ENCODE results near the gene SCYGR8.
"Not testable (repeated sequence)": the region's sequence is repeated elsewhere in the genome, so short reads cannot be mapped to it uniquely, and the experiment has no call there.

SCYGR8 gene, protein sequence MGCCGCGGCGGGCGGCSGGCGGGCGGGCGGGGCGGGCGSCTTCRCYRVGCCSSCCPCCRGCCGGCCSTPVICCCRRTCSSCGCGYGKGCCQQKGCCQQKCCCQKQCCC

DNA sequence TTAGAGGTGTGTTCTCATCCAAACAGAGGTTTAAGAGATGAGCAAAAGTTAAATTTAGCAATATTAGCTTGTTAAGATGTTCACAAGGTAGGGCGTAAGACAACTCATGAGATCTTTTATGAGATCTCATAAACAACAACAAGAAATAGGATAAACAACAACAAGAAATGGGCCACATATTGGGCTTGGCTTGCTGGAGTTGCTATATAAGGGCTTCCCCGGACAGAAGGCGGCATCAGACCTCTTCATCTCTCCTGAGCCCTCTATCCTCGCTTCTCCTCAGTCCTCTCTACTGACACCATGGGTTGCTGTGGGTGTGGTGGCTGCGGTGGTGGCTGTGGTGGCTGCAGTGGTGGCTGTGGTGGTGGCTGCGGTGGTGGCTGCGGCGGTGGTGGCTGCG lies at the start of gene SCYGR8:
Gene SCYGR8, plus strand, starts transcription at position 301 of the 400 bp plus-strand sequence. Its CDS starts 0 bp downstream, at position 301.
- DNase-seq: no peak

DNA sequence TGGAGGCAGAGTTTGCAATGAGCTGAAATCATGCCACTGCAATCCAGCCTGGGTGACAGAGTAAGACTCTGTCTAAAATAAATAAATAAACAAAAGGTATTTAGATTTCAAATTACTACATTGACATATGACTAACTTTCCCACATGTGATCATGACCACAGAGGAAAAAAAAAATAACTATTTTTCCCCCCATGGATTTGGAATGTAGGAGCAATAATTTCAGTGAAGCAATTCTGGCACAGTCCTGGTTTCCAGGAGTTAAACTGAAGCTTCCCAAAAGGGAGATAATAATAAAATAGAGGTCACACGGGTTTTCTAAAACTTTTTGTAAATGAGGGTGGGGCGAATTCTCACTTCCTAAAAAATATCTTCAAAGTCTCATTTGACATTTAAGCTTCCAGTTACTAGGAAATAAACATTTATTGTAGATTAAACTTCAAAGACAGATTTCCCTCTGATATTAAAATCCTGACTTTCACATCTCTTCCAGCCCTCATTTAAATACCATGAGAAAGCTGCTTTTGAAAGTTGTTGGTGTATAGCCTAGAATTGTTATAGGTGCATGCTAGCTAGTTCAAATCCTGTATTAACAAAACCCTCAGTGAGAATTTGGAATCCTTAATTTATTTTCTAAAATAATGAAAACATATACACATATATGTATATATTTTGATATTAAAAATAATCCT lies 48.6 kb upstream of the SCYGR8 start:
- DNase-seq: no peak

DNA sequence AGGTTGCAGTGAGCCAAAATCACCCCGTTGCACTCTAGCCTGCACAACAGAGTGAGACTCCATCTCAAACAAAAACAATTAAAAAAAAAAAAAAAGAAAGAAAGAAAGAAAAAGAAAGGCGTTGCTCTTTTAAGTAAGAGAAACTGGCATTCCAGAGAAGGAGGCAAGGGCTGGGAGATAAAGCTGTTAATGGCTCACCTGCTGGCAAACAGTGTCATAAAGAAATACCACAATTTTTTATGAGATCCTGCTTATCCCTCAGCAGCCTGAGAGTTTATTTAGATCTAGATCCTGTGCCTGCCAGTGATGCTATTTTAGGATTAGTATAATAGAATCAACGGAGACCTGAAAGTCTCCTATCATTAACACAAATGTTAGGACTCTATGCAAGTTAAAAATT lies 44.1 kb upstream of the SCYGR8 start:
- no peak for DNase-seq

DNA sequence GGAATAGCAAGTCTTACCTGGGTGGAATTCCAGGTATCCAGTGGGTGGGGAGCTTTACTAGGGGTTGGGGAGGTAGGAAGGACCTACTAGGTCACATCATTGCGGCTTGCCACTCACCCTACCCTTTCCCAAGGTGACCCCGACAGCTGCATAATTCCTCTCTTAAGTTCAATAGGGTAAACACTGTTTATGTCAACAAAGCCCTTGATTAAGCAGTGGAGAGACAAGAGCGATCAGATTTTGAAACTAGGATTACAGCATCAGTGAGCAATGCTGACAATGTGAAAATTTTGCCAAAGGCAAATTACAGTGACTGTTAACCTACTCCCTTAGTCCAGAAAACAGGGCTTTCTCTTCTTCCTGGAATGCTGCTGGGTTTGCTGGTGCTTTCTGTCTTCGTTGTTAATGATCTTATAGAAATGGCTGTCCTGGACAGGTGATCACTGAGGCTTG lies 42.4 kb upstream of the SCYGR8 start:
- no peak for DNase-seq

DNA sequence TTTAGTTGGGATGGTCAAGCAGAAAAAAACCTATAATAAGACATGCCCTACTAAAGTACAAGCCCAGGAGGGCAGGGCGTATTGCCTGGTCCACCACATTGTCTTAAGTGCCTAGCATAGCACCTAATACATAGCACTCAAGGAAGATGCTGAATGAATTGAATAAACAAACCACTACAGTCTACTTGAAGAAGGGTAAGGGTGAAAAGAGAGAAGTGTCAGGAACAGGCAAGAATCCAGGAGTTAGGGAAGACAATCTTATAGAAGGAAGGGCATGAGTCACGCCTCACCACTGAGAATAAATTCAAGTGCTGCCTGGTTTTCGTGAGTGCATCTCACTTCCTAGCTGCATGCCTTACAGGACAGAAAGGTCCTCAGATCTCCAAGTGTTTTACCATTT lies 41.7 kb upstream of the SCYGR8 start:
- DNase-seq: no peak

DNA sequence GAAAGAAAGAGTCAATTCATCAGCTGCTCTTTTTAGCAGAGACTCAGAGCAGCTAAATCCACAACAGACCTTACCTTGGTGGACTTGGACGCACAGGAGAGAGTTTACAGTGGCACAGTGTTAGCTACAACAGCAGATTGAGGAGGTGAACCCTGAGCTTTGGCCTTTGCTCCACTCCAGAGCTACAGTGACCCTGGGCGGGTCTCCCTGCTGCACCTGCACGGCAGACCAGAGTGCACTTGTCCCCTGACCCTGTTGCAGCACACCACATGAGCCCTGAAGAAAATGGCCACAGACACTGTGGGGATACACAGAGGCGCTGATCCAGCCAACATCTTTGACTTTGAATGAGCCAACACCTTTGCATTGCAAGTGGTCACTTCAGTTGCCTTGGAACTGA lies 38.8 kb upstream of the SCYGR8 start:
- no peak for DNase-seq

DNA sequence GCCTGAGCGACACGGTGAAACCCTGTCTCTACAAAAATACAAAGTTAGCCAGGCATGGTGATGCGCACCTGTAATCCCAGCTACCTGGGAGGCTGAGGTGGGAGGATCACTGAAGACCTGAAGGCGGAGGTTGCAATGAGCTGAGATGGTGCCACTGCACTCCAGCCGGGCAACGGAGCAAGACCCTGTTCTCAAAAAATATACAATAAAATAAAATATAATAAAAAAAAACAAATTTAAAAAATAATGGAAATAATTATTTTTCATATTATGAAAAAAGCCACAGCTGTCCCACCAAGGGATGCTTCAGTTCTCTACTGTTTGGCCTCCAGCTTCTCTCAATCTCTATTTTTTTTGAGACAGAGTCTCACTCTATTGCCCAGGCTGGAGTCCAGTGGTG lies 38.3 kb upstream of the SCYGR8 start:
- DNase-seq: no peak

DNA sequence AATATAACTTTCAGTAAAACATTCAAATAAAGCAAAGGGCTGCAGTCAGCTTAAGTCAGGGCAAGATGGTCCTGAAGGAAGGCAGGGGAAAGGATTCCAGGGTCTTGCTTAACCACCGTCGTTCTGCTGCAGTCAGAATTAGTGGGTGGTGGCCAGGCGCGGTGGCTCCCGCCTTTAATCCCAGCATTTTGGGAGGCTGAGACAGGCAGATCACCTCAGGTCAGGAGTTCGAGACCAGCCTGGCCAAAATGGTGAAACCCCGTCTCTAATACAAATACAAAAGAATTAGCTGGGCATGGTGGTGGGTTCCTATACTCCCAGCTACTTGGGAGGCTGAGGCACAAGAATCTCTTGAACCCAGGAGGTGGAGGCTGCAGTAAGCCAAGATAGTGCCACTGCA lies 34.7 kb upstream of the SCYGR8 start:
- DNase-seq: no peak

DNA sequence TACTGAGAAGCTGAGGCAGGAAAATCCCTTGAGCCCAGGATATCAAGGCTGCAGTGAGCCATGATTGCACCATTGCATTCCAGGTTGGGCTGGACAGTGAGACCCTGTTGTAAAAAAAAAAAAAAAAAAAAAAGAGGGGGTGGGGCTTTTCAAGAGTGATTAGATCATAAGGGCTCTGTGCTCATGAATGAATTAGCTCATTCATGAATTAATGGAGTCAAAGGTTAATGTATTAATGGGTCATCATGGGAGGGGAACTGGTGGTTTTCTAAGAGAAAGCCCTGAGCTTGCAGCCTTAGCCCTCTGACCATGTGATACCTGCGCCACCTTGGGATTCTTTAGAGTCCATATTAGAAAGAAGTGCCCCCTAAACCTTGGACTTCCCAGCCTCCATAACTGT lies 32.4 kb upstream of the SCYGR8 start:
- DNase-seq: no peak

DNA sequence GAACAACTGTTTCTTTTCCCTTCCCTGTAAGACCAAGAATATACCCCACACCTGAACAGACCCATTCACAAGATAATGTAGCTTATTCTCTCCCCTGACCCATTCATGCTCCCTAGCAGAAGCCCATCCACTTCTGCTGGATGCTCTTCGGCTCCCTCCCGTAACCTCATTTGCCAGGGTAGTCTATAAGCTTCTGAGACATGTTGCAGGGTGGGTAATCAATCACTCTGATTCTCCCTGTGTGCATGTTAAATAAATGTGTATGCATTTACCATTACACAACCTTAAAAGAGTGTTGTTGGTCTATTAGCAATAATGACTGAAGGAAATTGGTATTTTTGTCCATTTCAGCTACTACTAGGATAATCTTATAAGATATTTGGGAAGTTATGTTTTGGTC lies 29.2 kb upstream of the SCYGR8 start:
- no peak for DNase-seq

DNA sequence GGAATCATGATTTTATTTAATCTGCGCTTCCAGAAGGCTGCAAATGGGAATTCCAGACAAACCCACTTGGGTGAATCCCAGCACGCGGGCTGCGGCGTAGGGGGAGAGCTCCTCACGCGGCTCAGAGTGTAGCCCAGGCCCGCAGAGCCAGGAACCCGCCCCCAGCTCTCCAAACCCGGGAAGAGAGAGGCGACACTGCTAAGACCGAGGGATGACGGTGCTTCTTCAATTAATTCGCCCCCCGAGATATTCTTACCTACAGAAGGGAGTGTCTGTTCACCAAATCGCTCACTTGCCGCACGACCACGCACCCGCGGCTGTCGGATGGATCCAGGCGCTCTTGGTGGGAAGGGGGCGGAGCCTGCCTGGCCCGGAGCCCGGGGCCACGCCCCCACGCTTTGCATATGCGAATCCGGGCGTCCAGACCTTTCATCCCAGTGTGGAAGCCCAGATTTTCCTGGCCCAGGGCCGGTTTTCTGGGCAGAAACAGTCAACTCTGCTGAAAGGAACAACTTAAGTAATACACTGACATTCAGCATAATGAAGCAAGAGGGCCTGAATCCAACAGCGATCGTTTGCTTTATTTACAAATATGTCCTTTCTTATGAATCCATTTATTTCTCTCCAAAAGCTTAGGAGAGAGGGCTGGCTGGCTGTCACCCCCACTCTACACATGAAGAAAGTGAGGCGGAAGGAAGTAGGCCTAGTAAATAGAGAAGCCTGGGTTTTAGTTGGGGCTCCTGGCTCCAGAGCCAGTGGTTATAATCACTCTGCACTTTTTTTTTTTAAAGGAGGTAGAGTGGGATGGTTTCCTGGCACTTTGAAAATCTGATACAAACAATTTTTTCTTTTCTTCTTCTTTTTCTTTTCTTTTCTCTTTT lies 27.8 kb upstream of the SCYGR8 start, which contains the start of gene SLC19A3:
Gene SLC19A3, minus strand, starts transcription at position 342 of the 881 bp plus-strand sequence. CDS start 15,710 bp downstream, outside the sequence.
- DNase-seq: no peak

DNA sequence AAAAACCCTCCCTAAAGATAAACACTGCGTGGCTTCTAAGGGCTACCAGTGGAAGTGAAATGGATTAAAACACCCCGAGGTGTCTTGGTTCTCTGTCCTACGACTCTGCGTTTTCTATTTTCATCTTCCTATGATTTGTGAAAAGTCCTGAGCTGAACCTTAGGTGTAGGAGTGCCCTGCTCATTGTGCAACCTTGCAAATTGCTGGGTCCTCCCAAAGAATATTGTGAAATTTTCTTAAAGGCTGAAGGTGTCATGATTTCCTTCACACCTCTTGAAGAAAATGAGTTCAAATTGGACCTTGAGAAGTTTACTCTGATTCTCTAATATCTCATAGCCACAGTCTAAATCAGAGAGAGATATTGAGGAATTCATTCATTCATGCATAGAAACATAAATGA lies 26.1 kb upstream of the SCYGR8 start:
- DNase-seq: no peak

DNA sequence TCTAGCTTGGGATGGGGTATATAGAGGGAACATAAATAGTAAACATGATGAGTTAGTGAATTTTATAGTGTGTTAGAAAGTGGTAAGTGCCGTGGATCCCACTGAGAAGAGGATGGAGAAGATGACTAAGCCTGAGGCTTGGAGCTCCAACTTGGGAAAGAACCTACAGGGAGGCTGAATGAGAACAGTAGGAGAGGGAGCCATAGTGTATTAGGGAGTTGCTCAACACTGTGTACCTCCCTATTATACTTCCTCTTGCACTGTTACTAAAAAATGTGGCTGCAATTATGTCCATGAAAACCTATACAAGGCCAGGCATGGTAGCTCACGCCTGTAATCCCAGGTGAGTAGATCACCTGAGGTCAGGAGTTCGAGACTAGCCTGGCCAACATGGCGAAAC lies 25.0 kb upstream of the SCYGR8 start:
- DNase-seq: no peak

DNA sequence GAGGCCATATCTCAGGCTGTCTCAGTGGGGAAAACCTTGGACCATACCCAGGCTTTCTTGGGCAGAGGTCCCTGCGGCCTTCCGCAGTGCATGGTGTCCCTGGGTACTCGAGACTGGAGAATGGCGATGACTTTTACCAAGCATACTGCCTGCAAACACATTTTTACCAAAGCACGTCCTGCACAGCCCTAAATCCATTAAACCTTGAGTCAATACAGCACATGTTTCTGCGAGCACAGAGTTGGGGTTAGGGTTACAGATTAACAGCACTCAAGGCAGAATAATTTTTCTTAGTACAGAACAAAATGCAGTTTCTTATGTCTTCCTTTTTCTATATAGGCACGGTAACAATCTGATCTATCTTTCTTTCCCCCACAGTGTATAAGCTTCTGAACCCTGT lies 22.9 kb upstream of the SCYGR8 start:
- not testable (repeated sequence) for DNase-seq

DNA sequence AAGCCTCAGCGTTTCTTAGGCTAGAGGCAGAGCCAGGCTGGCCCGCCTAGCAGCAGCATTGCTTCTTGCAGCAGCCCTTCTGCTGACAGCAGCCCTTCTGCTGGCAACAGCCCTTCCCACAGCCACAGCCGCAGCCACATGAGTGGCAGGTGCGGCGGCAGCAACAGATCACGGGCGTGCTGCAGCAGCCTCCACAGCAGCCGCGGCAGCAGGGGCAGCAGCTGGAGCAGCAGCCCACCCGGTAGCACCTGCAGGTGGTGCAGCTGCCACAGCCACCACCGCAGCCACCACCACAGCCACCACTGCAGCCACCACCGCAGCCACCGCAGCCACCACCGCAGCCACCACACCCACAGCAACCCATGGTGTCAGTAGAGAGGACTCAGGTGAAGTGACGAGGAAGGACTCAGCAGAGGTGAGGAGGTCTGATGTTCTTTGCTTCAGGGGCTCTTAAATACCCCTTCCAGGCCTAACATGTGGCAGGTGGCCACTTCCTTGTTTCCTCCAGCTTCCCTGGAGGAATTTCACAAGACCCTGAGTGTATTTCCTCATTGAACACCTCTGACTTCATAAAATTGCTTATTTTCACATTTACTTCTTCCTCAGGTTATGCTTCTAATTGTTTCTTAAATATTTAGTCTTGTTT lies 21.2 kb upstream of the SCYGR8 start, which contains the start of gene SCYGR6:
Gene SCYGR6, minus strand, starts transcription at position 364 of the 646 bp plus-strand sequence. Its CDS starts 0 bp downstream, at position 364.
- no peak for DNase-seq

DNA sequence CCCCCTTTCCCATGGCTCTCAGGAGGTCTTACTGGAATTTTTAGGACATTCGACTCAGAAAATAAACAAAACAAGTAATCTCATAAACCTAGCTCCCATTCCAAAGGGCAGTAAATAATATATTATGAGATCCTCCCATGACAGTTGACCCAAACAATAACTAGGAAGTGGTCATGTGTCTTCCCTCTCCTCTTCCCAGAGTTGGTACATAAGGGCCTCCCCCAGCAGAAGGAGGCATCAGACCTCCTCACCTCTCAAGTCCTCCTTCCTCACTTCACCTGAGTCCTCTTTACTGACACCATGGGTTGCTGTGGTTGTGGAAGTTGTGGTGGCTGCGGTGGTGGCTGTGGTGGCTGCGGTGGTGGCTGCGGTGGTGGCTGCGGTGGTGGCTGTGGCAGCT lies 17.7 kb upstream of the SCYGR8 start, which contains the start of gene SCYGR7:
Gene SCYGR7, plus strand, starts transcription at position 301 of the 400 bp plus-strand sequence. Its CDS starts 0 bp downstream, at position 301.
- no peak for DNase-seq

DNA sequence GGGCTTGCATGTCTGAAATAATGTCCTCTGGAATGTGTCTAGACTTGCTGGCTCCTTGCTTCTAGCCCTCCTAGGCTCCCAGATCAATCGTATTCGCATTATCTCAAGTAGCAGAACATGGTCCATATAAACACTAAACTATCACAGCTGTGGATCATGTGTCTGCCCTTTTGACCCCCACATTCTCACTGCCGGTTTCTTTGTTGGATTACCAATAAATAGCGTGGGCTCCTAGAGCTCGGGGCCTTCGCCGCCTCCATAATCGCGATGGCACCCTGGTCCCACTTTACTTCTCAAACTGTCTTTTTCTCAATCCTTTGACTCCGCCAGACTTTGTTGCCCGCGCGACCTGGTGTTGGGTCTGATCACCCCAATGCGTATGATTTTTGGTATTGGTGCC lies 6.3 kb upstream of the SCYGR8 start:
- DNase-seq: no peak

DNA sequence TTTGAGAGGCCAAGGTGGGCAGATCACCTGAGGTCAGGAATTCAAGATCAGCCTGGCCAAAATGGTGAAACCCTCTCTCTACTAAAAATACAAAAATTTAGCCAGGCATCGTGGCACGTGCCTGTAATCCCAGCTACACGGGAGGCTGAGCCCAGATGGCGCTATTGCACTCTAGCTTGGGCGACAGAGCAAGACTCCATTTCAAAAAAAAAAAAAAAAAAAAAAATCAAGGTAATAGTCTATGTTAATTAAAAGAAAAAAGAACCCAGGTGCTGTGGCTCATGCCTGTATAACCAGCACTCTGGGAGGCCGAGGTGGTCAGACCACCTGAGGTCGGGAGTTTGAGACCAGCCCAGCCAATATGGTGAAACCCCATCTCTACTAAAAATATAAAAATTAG lies 5.0 kb upstream of the SCYGR8 start:
- not testable (repeated sequence) for DNase-seq

DNA sequence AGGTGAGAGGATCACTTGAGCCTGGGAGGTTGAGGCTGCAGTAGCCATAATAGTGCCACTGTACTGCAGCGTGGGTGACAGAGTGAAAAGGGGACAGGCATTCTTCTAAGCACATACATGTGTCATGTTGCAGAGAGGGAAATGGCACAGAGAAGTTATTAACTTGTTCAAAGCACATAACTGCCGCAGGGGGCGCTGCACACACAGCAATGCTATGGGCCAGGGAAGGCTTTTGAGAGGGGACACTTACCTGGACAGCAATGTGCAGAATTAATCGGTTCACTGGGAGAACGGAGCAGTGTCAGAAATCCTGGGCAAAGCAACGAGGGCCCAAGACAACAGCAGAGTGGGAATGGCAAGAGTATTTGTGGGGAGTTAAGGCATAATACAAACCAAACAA lies 2.4 kb downstream of the SCYGR8 start:
- no peak for DNase-seq

DNA sequence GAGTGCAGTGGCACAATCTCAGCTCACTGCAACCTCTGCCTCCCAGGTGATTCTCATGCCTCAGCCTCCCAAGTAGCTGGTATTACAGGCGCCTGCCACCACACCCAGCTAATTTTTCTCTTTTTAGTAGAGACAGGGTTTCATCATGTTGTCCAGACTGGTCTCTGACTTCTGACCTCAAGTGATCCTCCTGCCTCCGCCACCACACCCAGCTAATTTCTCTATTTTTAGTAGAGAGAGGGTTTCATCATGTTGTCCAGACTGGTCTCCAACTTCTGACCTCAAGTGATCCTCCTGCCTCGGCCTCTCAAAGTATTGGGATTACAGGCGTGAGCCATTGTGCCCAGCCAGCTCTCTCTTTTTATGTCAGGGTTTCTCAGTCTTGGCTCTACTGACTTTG lies 10.6 kb downstream of the SCYGR8 start:
- DNase-seq: not testable (repeated sequence)

DNA sequence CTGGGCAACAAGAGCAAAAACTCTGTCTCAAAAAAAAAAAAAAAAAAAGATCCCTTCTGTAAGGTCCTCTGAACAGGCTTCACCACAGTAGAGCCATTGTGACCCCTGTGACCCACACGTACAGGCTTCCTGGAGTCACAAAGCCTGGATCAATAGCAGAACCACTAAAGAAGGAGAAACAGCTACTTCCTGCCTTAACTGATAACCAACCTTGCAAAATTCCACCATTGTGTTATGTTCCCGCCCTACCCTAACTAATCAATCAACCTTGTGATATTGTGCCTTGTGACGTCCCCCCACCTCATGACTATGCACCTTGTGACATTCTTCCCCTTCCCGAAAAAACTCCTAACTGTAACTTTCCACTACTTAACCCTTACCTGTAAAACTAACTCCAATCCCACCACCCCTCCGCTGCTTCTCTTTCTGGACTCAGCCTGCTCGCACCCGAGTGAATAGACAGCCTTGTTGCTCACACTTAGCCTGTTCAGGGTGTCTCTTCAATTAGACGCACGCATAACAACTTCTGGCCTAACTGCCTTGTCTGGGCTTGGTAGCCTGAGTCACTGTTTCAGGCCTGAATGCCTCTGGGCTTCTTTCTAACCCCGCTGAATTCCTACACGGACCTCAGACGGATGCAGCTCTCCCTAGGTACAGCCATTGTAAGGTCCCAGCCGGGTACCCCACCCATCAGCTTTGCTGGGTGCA lies 13.9 kb downstream of the SCYGR8 start:
- DNase-seq: no peak

DNA sequence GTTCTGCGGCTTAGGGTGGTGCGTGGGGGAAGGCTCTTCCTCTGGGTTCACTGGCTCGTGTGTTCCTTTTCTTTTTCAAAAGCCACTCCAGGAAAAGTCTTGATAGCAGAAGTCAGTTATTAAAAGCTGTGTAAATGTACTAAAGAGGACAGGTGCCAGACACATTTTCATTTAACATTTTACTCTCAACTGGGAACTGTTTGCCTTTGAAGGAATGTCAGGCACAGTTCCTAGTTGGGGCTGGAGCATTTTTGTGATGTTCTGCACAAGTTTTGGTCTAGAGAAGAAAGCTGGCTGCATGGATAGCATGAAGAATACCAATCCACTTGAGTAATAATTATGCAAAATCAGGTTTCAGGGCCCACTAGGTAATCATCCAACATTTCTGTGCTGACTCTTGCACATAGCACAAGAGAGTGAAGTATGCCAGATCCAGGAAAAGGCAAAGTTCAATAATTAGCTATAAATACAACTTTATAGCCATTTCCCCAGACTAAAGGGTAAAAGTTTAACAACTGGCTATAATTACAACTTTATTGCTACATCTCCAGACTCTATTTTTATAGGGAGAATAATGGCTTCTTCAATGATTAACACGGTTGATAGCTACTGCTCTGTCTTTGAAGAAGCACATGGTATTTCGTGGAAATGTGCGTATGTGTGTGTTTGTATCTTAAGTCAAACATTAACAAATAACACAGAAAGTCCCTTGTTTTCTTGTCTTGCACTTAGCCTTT lies 16.2 kb downstream of the SCYGR8 start:
- no peak for DNase-seq
